Adipocyte (in vitro differentiated cells): ENCODE measurements around the gene ANKRD33B.
A peak's percentile ranks its signal among the peaks of the same experiment; 100 is the strongest.

Experiments
- DNase-seq: peaks from one replicate; pipeline ENCODE4 v3.0.0-alpha.2; 2015; ENCODE audit warnings: low read depth
- H3K27me3 ChIP-seq: replicated peaks from 2 replicates; pipeline ENCODE4 v1.7.0; 2013; ENCODE audit warnings: mild to moderate bottlenecking, low read length, moderate library complexity; ENCODE audit not compliant: control insufficient read depth, insufficient read depth
- H3K36me3 ChIP-seq: 2 replicates; pipeline ENCODE4 v1.7.0; 2013; ENCODE audit warnings: low read length, mild to moderate bottlenecking, moderate library complexity; ENCODE audit not compliant: control insufficient read depth, insufficient read depth, severe bottlenecking
- H3K4me1 ChIP-seq: 2 replicates; pipeline ENCODE4 v1.7.0; 2013; ENCODE audit warnings: mild to moderate bottlenecking, low read length, moderate library complexity; ENCODE audit not compliant: control insufficient read depth, insufficient read depth
- H3K4me3 ChIP-seq: 2 replicates; pipeline ENCODE4 v1.7.0; 2013; ENCODE audit warnings: mild to moderate bottlenecking, low read length, moderate library complexity
- H3K9ac ChIP-seq: 2 replicates; pipeline ENCODE4 v1.7.0; 2013; ENCODE audit warnings: mild to moderate bottlenecking, low read length, moderate library complexity
- H3K9me3 ChIP-seq: 2 replicates; pipeline ENCODE4 v1.7.0; 2013; ENCODE audit warnings: mild to moderate bottlenecking, low read length, moderate library complexity; ENCODE audit not compliant: control insufficient read depth

ANKRD33B gene

DNA sequence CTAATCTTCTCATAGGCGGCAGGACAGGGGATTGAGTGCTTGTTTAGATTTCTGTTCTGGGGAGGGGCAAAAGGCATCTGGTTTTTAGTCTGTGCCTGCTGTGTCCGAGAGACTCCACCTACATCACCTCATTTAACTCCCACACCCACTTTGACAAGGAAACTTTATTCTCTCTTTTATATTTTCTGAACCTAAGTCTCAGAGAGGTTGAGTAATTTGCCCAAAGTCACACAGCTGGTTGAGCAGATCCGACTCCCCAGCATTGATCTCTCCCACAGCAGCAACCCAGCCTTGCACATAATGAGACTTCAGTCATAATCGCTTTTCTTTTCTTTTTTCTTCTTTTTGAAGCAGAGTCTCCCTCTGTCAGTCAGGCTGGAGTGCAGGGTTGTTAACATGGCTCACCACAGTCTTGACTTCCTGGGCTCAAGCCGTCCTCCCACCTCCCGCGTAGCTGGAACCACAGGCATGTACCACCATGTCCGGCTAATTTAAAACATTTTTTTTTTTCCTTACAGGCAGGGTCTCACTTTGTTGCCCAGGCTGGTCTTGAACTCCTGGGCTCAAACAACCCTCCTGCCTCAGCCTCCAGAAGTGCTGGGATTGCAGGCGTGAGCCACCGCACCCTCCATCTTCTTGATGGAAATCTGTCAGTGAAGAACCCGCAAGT is 36.5 kb upstream of the ANKRD33B start:
- H3K4me1 ChIP-seq, result peaks cover 38% of the 10 kb centered on the region
- peak; percentile 45 for DNase-seq
- no peaks in the 10 kb centered on the region for H3K27me3 ChIP-seq
- H3K9me3 ChIP-seq, result no peaks in the 10 kb centered on the region
- H3K9ac ChIP-seq, result peak overlapping the region; percentile 79
- H3K4me3 ChIP-seq, result peak overlapping the region; percentile 58
- no peaks in the 10 kb centered on the region for H3K36me3 ChIP-seq

DNA sequence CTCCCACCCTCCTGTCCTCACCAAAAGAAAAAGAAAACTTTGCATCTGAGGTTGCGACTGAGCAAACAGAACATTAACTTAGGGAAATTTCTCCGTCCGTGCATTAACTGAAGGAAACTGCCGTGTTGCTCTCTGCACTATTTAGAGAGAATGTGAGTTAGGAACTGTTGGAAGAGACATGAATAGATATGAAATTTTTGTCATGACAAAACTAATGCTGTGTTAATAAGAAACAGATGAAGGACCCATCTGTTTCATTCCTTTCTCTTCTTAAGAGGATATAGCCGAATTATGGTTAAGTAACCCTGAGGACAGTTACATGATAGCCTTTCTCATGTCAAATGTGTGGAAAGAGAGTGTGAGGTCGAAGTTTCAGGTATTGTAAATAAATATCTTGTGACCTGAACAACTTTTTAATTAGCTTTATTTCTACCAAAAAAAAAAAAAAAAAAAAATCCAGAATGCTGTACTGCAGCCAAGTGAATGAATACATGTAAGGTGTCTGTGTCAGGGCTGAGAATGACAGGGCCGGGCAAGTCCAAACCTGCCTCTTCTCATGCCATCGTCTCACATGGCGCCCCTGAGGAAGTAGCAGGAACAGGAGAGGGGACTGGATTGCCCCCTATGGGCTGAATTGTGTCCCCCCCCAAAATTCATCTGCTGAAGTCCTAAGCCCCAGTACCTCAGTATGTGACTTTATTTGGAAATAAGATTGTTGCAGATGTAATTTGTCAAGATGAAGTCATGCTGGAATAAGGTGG is 35.6 kb upstream of the ANKRD33B start:
- peak overlapping the region; percentile 58 for H3K4me3 ChIP-seq
- H3K9me3 ChIP-seq, result no peaks in the 10 kb centered on the region
- peak overlapping the region; percentile 79 for H3K9ac ChIP-seq
- no peaks in the 10 kb centered on the region for H3K27me3 ChIP-seq
- H3K36me3 ChIP-seq, result no peaks in the 10 kb centered on the region
- H3K4me1 ChIP-seq, result peaks cover 38% of the 10 kb centered on the region
- peak; percentile 83 for DNase-seq

DNA sequence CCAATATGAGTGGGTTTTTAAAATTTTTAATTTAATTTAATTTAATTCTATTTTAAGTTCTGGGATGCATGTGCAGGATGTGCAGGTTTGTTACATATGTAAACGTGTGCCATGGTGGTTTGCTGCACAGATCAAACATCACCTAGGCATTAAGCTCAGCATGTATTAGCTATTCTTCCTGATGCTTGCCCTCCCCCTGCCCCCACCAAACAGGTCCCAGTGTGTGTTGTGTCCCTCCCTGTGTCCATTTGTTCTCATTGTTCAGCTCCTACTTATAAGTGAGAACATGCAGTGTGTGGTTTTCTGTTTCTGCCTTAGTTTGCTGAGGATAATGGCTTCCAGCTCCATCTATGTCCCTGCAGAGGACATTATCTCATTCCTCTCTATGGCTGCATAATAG is 35.0 kb upstream of the ANKRD33B start:
- H3K36me3 ChIP-seq, result no peaks in the 10 kb centered on the region
- H3K9me3 ChIP-seq, result no peaks in the 10 kb centered on the region
- no peak overlapping the region for H3K4me3 ChIP-seq
- no peaks in the 10 kb centered on the region for H3K27me3 ChIP-seq
- no peak overlapping the region for H3K9ac ChIP-seq
- DNase-seq, result no peak
- peaks cover 38% of the 10 kb centered on the region for H3K4me1 ChIP-seq

- Histone ChIP-seq H3K9me3 (no peaks in the 10 kb centered on the region), H3K4me1 (peaks cover 23% of the 10 kb centered on the region), H3K36me3 (no peaks in the 10 kb centered on the region), H3K4me3 (no peak overlapping the region), H3K9ac (no peak overlapping the region), H3K27me3 (no peaks in the 10 kb centered on the region)
- no peak for DNase-seq
These were observed 33.1 kb upstream of the ANKRD33B start for GRCh38 chr5:10530601-10531320.

GRCh38 chr5:10532421-10532820 is 31.4 kb upstream of the ANKRD33B start:
- H3K4me3 ChIP-seq, result no peak overlapping the region
- H3K9me3 ChIP-seq, result no peaks in the 10 kb centered on the region
- H3K27me3 ChIP-seq, result no peaks in the 10 kb centered on the region
- peaks cover 21% of the 10 kb centered on the region for H3K4me1 ChIP-seq
- no peak overlapping the region for H3K9ac ChIP-seq
- no peaks in the 10 kb centered on the region for H3K36me3 ChIP-seq
- no peak for DNase-seq

DNA sequence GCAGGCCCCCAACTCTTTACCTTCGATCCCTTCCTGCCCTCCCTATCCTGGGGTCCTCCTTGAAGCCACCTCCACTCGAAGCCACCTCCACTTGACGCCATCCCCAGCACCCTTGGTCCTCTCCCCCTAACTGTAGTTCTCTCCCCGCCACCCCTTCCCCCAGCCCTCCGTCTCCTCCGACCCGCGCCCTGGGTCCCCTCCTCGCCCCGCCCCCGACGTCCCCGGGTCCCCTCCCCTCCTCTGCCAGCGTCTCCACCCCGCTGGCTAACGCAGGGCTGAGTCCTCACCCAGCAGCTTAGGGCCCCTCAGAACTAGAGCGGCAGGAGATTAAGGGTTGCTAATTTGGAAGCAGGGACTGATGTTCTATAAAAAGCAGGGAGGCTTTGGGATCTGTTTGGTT is 30.6 kb upstream of the ANKRD33B start:
- Histone ChIP-seq H3K9ac (no peak overlapping the region), H3K27me3 (no peaks in the 10 kb centered on the region), H3K36me3 (no peaks in the 10 kb centered on the region), H3K4me1 (peaks cover 13% of the 10 kb centered on the region), H3K9me3 (no peaks in the 10 kb centered on the region), H3K4me3 (no peak overlapping the region)
- no peak for DNase-seq

DNA sequence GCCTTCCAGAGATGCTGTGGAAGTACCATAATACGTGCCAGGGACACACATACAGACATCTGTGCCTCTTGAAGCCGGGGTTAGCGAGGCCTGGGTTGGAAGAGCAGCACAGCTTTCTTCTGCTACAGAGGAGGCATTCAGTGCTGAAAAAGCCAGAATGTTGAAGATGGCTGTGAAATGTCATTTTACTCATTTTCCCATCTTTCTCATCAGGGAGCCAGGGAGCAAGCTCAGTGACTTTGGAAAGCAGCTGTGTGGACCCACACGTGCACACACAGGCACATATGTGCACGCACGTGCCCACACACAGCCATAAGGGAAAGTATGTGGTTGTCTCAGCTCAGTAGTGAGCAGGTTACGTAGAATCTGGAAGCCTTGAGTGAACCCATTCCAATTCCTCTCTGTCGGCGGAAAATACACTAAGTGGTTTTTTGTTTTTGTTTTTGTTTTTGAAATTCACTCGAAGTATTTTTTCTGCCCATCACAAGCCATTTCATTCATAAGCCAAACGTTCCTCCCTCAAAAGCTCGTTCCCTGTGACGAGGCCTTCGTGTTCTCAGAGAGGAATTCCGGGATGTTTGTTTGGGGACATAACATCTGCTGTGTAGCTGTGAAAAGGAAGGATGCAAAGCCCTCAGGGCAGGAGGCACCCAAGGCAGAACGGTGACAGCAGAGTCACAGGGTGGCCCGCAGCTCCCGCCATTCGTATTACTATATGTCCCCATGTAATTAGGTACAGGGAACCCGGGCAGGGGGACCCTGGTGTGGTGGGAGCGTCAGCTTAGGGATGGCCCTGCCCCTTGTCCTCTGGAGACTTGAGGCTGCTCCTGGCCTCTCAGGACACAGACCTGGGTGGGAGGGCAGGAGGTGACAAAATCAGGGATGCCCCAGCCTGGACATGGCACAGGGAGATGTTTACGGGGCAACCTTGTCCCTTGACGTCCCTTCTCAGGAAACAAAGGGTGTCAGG is 29.0 kb upstream of the ANKRD33B start:
- no peaks in the 10 kb centered on the region for H3K9me3 ChIP-seq

DNA sequence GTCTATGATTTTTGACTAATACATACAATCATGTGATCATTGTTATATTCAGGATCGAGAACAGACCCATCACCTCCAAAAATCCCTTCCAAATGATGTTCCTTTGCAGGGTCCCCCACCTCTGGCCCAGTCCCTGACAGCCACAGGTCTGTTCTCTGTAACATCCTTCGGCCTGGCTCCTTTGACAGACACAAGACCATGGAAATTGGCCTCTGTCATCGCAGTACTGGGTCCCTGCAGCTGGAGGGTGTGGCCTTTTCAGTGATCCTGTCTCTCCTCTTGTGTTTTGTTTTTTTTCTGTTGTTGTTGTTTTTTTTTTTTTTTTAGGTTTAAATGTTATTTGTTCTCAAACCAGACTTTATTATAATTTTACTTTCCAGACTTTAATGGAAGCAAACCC is 27.4 kb upstream of the ANKRD33B start:
- DNase-seq, result no peak
- H3K27me3 ChIP-seq, result no peaks in the 10 kb centered on the region
- no peak overlapping the region for H3K4me3 ChIP-seq
- no peaks in the 10 kb centered on the region for H3K9me3 ChIP-seq
- H3K36me3 ChIP-seq, result no peaks in the 10 kb centered on the region
- H3K9ac ChIP-seq, result no peak overlapping the region
- peaks cover 12% of the 10 kb centered on the region for H3K4me1 ChIP-seq

More for the DNA sequence above, 29.0 kb upstream of the ANKRD33B start:
- DNase-seq, result no peak
- no peaks in the 10 kb centered on the region for H3K27me3 ChIP-seq
- H3K4me1 ChIP-seq, result peaks cover 12% of the 10 kb centered on the region
- no peak overlapping the region for H3K9ac ChIP-seq
- no peak overlapping the region for H3K4me3 ChIP-seq
- H3K36me3 ChIP-seq, result no peaks in the 10 kb centered on the region

DNA sequence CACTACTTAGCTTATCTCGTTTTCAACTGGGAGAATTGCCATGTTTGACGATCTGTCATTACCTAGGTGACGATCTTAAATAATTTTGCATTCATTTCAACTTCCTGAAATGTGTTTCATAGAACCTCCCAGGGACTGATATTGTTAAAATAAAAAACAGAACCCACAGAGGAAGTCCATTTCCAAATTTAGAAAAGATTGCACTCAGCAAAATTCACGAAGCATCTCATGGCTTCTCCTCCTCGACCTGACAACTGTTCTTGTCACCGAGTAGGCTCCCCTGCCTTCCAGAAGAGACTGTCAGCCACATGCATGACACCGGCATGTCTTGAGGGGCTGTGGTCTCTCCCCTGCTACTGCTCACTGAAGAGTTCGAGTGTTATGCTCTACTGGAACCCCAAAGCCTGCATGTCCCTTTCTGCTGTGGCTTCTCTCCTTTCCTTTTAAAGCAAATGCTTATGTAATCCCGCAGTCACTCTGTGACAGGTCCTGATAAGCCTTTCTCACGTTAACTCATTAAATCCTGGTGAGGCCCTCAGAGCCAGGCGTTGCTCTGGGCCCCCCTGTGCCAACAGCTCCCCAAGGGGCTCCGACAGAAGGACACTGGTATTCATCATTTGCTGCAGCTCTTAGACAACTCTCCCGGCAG is 26.8 kb upstream of the ANKRD33B start:
- Histone ChIP-seq H3K4me3 (no peak overlapping the region), H3K9ac (no peak overlapping the region), H3K36me3 (no peaks in the 10 kb centered on the region), H3K4me1 (peaks cover 12% of the 10 kb centered on the region), H3K27me3 (no peaks in the 10 kb centered on the region), H3K9me3 (no peaks in the 10 kb centered on the region)
- DNase-seq, result no peak

GRCh38 chr5:10537624-10538023 is 26.2 kb upstream of the ANKRD33B start:
- no peaks in the 10 kb centered on the region for H3K27me3 ChIP-seq
- H3K9me3 ChIP-seq, result no peaks in the 10 kb centered on the region
- no peak overlapping the region for H3K9ac ChIP-seq
- H3K4me1 ChIP-seq, result peaks cover 12% of the 10 kb centered on the region
- DNase-seq, result no peak
- no peaks in the 10 kb centered on the region for H3K36me3 ChIP-seq
- H3K4me3 ChIP-seq, result no peak overlapping the region
